T47D (cell line): ENCODE data around the gene OR8D1.

ENCODE experiments used
- DNase-seq, 2 experiments: peaks; one replicate each; pipeline versions ENCODE4 v3.0.0 to v3.0.0-alpha.2; 2011 to 2012; ENCODE audit warnings: low read depth in 1 of 2, low spot score in 1 of 2
- JUND ChIP-seq: IDR thresholded peaks from 2 replicates; pipeline ENCODE4 v1.6.1; 2012; ENCODE audit warnings: low read depth
- in situ Hi-C: cut with HindIII; loops from 2 replicates; pipeline ENCODE4 v1.10.0; 2016; ENCODE audit warnings: low sequenced_read_pairs, low pct_unique_long_range_greater_than_20kb

The OR8D1 gene

DNA sequence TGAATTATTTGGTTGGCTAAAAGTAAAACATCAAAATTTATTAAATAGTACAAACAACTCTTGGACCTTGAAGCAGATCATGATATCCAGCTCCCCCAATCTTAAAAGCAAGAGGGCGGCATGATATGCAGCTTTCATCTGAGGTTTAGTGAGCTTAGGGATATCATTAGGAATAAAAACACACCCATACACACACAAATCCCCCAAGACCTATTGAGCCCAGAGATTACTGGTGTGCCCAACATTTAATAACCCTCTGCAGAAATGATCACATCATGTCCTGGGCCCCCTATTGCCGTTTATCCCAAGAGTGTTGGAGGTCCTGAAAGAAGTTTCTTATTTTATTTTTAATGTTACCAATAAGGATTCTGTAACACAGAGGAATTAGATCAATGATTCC is at the start of gene OR8D1:
TSS of gene OR8D1 (minus strand) at position 101 of the 400 bp plus-strand sequence. CDS start 3,183 bp downstream, outside the sequence.
- TF ChIP-seq JUND = no peak
- no peak for DNase-seq
- in situ Hi-C loops = no loop called here

DNA sequence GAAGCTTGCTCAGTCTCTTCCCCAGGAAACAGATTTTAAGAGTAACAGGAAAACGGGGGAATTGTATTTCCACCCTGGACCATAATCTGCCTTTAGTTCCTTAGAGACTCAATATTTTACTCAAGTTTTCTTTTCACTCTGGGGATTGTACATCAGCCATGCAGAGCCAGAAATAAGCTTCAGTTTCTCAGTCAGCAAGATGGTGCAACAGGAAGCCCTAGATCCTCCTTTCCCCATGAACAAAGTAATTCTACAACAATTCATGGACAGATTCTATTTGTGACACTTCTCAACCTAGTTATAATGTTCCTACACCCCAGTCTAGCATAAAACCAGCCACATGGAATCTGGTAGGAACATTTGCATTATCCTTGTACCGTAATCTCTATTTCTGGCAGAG is 45.8 kb upstream of the OR8D1 start:
- in situ Hi-C loops = no loop called here
- no peak for DNase-seq
- no peak for TF ChIP-seq JUND

DNA sequence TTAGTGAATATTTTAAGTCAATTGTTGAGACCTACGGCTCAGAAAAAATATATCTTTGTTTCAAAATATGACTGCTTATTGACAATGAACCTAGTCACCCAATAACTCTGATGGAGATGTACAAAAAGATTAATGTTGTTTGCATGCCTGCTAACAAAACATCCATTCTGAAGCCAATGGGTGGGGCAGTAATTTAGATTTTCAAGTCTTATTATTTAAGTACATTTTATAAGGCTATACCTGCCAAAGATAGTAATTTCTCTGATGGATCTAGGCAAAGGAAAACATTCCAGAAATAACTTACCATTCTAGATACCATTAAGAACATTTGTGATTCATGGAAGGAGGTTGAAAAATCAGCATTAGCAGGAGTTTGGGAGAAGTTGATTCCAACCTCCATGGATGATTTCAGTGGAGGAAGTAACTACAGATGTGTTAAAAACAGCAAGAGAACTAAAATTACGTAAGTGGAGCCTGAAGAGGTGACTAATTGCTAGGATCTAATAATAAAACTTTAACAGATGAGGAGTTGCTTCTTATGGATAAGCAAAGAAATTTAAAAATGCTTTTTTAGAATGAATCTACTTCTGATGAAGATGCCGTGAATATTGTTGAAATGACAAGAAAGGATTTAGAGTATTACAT is 32.7 kb upstream of the OR8D1 start:
- TF ChIP-seq JUND = no peak
- no peak for DNase-seq
- in situ Hi-C loops = no loop called here

DNA sequence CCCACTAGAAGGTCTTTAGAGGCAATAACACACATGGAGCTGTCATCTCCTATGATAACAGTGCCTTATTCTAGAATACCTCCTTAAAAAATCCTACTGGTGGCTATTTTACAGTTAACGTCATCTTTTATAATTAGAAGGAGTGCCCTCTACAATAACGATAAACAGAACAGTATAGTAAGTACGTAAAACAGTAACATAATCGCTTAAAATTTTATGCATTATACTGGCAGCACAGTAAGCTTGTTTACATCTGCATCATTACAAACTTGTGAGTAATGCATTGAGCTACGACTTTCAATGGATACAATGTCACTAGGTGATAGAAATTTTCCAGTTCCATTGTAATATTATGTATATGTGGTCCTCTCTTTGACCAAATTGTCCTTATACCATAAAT is 30.6 kb upstream of the OR8D1 start:
- TF ChIP-seq JUND = no peak

DNA sequence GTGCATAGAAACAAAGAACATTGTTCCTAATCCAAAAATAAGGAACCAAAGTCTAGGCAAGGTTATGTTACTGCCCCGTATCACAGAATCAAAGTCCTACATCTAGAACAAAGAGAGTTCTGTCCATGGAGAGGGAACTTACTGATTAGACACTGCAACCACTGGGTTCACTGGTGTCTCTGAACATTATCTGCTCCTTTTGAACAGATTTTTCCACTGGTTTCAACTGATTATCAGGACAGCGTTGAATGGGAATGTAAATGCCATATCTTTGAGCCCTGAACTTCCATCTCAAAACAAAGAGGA is 26.3 kb upstream of the OR8D1 start:
- in situ Hi-C loops = no loop called here
- DNase-seq = no peak
- no peak for TF ChIP-seq JUND

More for the DNA sequence above, 30.6 kb upstream of the OR8D1 start:
- DNase-seq = no peak
- in situ Hi-C loops = no loop called here

- no peak for DNase-seq
- no peak for TF ChIP-seq JUND
- in situ Hi-C loops = no loop called here
These were observed 25.8 kb upstream of the OR8D1 start for GRCh38 chr11:124339396-124340141.

DNA sequence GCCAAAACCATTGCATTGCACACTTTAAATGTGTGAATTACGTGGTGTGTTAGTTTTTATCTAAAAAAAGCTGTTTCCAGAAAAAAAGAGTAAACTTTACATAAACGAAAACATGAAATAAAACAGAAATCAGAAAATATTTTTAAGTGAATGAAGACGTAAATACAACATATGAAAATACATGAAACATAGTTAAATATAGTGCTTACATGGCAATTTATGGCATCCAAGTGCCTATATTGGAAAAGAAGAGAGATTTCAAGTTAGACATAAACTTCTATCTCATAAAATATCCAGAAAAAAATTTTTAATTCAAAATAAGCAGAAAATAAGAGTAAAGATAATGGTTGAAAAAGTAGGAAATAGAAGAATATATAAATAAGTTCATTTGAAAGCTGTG is 18.1 kb upstream of the OR8D1 start:
- DNase-seq = no peak
- no peak for TF ChIP-seq JUND
- in situ Hi-C loops = no loop called here

DNA sequence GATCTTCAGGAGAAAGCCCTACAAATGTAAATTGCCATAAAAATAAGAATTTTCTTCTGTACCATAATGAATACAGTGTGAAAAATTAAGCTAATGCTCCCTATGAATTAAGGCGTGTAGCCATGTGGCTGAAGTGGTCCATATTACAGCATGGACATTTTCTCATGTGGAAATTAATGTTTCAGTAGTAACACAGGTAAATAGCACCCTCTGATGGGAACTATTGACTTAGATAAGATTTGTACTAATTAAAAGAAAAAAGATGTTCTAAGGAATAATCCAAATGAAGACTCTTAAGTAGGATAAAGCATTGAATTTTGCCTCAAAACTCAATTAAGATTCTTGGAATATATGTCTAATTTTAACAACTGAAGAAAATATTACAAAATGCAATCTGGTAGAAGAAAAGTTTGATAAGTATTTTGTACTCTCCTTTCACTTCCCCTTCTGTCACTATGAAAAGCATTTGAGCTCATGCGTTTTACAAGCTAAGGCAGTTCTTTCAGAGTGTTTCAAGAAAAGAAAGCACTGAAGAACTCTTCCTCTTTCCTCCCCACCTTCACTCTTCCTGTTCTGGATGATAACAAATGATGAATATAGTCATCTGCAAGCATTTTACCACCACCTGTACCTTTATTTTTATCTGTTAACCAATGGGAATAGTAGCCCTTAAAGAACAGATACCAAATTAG is 16.2 kb upstream of the OR8D1 start:
- DNase-seq = no peak
- in situ Hi-C loops = no loop called here
- no peak for TF ChIP-seq JUND

DNA sequence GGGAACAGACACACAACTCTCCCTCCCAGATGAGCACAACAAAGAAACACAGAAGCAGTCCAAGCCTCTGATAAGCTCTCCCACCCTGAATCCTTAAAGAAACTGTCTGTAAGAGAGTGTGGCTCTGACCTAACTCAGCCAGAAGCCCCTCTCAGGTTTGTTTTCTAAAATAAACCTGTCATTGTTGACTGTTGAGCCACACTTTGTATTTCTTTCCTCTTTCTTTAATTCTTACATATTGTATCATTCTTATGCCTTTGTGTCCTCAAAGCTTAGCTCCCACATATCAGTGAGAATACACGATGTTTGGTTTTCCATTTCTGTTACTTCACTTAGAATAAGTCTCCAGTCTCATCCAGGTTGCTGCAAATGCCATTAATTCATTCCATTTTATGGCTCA is 14.0 kb upstream of the OR8D1 start:
- in situ Hi-C loops = no loop called here
- no peak for TF ChIP-seq JUND
- DNase-seq = no peak

GRCh38 chr11:124322356-124322755 is 8.6 kb upstream of the OR8D1 start:
- no peak for DNase-seq
- in situ Hi-C loops = no loop called here
- TF ChIP-seq JUND = no peak

DNA sequence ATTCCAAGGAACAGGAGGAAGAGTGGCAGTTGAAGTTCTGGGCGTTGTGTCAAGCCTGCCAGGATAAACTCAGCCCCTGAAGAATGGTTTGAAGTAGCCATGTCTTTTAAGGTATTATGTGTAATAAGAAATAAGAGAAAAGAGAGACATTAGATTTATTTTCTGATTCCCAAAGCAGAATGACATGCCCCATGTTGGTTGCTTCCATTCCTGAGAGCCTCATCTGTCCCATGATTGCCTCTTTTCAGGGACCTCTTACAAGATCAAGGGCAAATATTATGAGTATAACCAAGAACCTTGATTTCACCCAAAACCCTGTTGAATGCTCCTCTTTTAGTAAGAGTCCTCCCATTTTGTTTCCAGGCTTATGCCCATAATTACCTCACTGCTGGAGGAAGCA is 6.3 kb upstream of the OR8D1 start, which contains the start of gene OR8D2:
TSS of gene OR8D2 (minus strand) at position 101 of the 400 bp plus-strand sequence. CDS start at position 101, 0 bp downstream.
- TF ChIP-seq JUND = no peak
- in situ Hi-C loops = no loop called here
- no peak for DNase-seq

- no peak for DNase-seq
- in situ Hi-C loops = no loop called here
- no peak for TF ChIP-seq JUND
These were observed 1.3 kb upstream of the OR8D1 start for GRCh38 chr11:124315052-124315451.

GRCh38 chr11:124313131-124313530 is 618 bp downstream of the OR8D1 start:
- DNase-seq = no peak
- no peak for TF ChIP-seq JUND
- in situ Hi-C loops = no loop called here
